SK-N-SH treated with all-trans-retinoic acid at 6 μM for 48 hours (cell line): ENCODE data around the gene SMLR1.

Source experiments
- ATAC-seq: fragments of 200-7000 bp; cut with Tn5 transposase; 3 replicates; pipeline ENCODE4 v1.9.1; 2020; ENCODE audit warnings: mild to moderate bottlenecking, moderate library complexity
- ARNTL ChIP-seq: fragments of 450-650 bp; formaldehyde crosslinking; IDR thresholded peaks from 2 replicates; pipeline ENCODE4 v1.5.0; 2020; ENCODE audit warnings: low read depth, mild to moderate bottlenecking, moderate library complexity, borderline replicate concordance
- BACH2 ChIP-seq: fragments of 250-450 bp; sonication (Bioruptor Pico); IDR thresholded peaks from 2 replicates; pipeline ENCODE4 v1.9.0; 2021; ENCODE audit warnings: mild to moderate bottlenecking, borderline replicate concordance
- ESRRG ChIP-seq: fragments of 250-450 bp; sonication (Bioruptor Pico); IDR thresholded peaks from 2 replicates; pipeline ENCODE4 v1.6.1; 2021; ENCODE audit warnings: mild to moderate bottlenecking
- GLIS3 ChIP-seq: fragments of 250-450 bp; sonication (Bioruptor Pico); IDR thresholded peaks from 2 replicates; pipeline ENCODE4 v1.5.0; 2020; ENCODE audit warnings: mild to moderate bottlenecking, moderate library complexity
- ISL1 ChIP-seq: fragments of 250-450 bp; sonication (Bioruptor Pico); IDR thresholded peaks from 2 replicates; pipeline ENCODE4 v2.1.2; 2022; ENCODE audit warnings: mild to moderate bottlenecking, moderate library complexity
- OSR1 ChIP-seq: fragments of 250-450 bp; sonication (Bioruptor Pico); IDR thresholded peaks from 2 replicates; pipeline ENCODE4 v1.8.0; 2022; ENCODE audit warnings: moderate library complexity, mild to moderate bottlenecking, inconsistent platforms
- PPARA ChIP-seq: fragments of 250-450 bp; sonication (Bioruptor Pico); IDR thresholded peaks from 2 replicates; pipeline ENCODE4 v1.5.0; 2020; ENCODE audit warnings: mild to moderate bottlenecking, borderline replicate concordance
- RARB ChIP-seq: fragments of 250-450 bp; sonication (Bioruptor Pico); IDR thresholded peaks from 2 replicates; pipeline ENCODE4 v1.8.0; 2021; ENCODE audit warnings: mild to moderate bottlenecking, moderate library complexity
- SNAI2 ChIP-seq: fragments of 250-450 bp; sonication (Bioruptor Pico); IDR thresholded peaks from 2 replicates; pipeline ENCODE4 v1.5.0; 2020; ENCODE audit warnings: mild to moderate bottlenecking, moderate library complexity
- TCF4 ChIP-seq: fragments of 250-450 bp; sonication (Bioruptor Pico); IDR thresholded peaks from 2 replicates; pipeline ENCODE4 v1.8.0; 2021; ENCODE audit warnings: mild to moderate bottlenecking, moderate library complexity, borderline replicate concordance
- TOX ChIP-seq: fragments of 250-450 bp; sonication (Bioruptor Pico); IDR thresholded peaks from 2 replicates; pipeline ENCODE4 v1.8.0; 2021; ENCODE audit warnings: mild to moderate bottlenecking, moderate library complexity, borderline replicate concordance
- ZC3H10 ChIP-seq: fragments of 250-450 bp; sonication (Bioruptor Pico); IDR thresholded peaks from 2 replicates; pipeline ENCODE4 v1.5.1; 2021; ENCODE audit warnings: mild to moderate bottlenecking, moderate library complexity
- ZFP3 ChIP-seq: fragments of 250-450 bp; sonication (Bioruptor Pico); IDR thresholded peaks from 2 replicates; pipeline ENCODE4 v1.5.0; 2020; ENCODE audit warnings: mild to moderate bottlenecking, moderate library complexity
- ZFP30 ChIP-seq: fragments of 450-650 bp; formaldehyde crosslinking; IDR thresholded peaks from 2 replicates; pipeline ENCODE4 v1.5.0; 2022; ENCODE audit warnings: mild to moderate bottlenecking, moderate library complexity
- ZNF565 ChIP-seq: fragments of 450-650 bp; formaldehyde crosslinking; conservative IDR thresholded peaks from 2 replicates; pipeline ENCODE4 v1.5.0; 2020; ENCODE audit warnings: low read depth, mild to moderate bottlenecking, moderate library complexity
- ZNF70 ChIP-seq: fragments of 450-650 bp; formaldehyde crosslinking; IDR thresholded peaks from 2 replicates; pipeline ENCODE4 v1.5.0; 2020; ENCODE audit warnings: mild to moderate bottlenecking, moderate library complexity
- ZNF8 ChIP-seq: fragments of 450-650 bp; formaldehyde crosslinking; IDR thresholded peaks from 2 replicates; pipeline ENCODE4 v1.5.0; 2020; ENCODE audit warnings: mild to moderate bottlenecking, moderate library complexity
- TF ChIP-seq, protein P1 (sequence below): fragments of 250-450 bp; sonication (Bioruptor Pico); IDR thresholded peaks from 2 replicates; pipeline ENCODE4 v1.8.0; 2020; ENCODE audit warnings: mild to moderate bottlenecking, moderate library complexity, borderline replicate concordance
- TF ChIP-seq, protein P2 (sequence below): fragments of 250-450 bp; sonication (Bioruptor Pico); IDR thresholded peaks from 2 replicates; pipeline ENCODE4 v1.5.1; 2020; ENCODE audit warnings: low read depth, mild to moderate bottlenecking, moderate library complexity
- TF ChIP-seq, protein P3 (sequence below): fragments of 250-450 bp; sonication (Bioruptor Pico); IDR thresholded peaks from 2 replicates; pipeline ENCODE4 v1.5.1; 2021; ENCODE audit warnings: mild to moderate bottlenecking, moderate library complexity
- TF ChIP-seq, protein P4 (sequence below): fragments of 250-450 bp; sonication (Bioruptor Pico); IDR thresholded peaks from 2 replicates; pipeline ENCODE4 v1.5.0; 2020; ENCODE audit warnings: mild to moderate bottlenecking, moderate library complexity

SMLR1 gene

DNA sequence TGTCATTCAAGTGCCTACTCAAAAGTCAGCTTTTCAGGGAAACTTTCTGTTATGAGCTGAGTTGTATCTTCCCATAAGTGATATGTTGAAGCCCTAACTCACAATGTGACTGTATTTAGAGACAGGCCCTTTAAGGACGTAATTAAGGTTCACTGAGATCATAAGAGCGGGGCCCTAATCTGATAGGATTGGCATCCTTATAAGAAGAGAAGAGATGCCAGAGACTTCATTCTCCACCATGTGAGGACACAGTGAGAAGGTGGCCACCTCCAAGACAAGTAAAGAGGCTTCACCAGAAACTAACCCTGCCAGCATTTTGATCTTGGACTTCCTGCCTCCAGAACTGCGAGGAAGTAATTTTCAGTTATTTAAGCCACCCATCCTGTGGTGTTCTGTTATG is 12.7 kb upstream of the SMLR1 start:
- ATAC-seq: no peak
- TF ChIP-seq, protein P1, sequence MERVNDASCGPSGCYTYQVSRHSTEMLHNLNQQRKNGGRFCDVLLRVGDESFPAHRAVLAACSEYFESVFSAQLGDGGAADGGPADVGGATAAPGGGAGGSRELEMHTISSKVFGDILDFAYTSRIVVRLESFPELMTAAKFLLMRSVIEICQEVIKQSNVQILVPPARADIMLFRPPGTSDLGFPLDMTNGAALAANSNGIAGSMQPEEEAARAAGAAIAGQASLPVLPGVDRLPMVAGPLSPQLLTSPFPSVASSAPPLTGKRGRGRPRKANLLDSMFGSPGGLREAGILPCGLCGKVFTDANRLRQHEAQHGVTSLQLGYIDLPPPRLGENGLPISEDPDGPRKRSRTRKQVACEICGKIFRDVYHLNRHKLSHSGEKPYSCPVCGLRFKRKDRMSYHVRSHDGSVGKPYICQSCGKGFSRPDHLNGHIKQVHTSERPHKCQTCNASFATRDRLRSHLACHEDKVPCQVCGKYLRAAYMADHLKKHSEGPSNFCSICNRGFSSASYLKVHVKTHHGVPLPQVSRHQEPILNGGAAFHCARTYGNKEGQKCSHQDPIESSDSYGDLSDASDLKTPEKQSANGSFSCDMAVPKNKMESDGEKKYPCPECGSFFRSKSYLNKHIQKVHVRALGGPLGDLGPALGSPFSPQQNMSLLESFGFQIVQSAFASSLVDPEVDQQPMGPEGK: no peak
- no peak for TF ChIP-seq ZC3H10 (CRISPR knock-in tag)
- TF ChIP-seq ZNF70: no peak
- TF ChIP-seq ZNF565 (CRISPR knock-in tag): no peak
- no peak for TF ChIP-seq BACH2 (CRISPR knock-in tag)
- no peak for TF ChIP-seq ZFP3
- no peak for TF ChIP-seq PPARA
- TF ChIP-seq ISL1 (CRISPR knock-in tag): no peak
- TF ChIP-seq ESRRG (CRISPR knock-in tag): no peak
- TF ChIP-seq, protein P2, sequence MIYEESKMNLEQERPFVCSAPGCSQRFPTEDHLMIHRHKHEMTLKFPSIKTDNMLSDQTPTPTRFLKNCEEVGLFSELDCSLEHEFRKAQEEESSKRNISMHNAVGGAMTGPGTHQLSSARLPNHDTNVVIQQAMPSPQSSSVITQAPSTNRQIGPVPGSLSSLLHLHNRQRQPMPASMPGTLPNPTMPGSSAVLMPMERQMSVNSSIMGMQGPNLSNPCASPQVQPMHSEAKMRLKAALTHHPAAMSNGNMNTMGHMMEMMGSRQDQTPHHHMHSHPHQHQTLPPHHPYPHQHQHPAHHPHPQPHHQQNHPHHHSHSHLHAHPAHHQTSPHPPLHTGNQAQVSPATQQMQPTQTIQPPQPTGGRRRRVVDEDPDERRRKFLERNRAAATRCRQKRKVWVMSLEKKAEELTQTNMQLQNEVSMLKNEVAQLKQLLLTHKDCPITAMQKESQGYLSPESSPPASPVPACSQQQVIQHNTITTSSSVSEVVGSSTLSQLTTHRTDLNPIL (CRISPR knock-in tag): no peak

DNA sequence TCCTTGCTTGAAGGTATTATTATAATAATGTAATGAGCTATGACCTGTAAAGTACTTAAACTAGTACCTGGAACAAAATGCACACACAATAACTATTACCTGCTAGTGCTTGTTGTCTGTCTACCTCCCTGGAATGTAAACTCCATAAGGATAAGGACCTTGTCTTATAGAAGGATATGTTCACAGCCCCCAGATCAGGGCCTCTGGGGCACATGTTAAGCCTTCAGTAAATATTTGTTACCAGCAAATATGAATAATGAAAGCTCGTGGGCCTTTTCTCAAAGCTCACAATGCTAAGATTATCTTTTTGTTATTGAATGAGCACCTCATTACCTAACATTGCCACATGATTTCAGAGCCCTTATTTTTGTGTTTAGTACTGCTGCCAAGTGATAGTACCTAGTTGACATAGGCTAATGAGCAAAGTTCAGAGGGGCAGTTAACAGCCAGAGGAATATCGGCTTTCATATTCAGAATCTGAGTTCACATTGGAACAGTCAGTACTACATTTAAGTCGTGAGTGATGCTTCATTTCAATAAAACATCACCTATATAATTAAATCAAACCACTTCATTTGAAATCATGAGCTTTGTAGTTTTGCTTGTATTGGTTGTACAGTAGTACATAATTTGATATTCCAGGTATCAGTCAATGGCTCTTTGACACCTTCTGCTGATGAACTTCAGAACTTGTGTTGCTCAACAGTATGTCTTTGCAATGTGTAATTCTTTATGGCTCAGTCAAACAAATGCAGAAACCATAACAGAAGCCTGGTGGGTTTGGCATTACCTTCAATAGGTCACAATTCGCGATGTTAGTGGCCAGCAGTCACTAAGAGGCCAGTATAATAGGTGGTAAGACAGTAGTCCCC is 11.8 kb upstream of the SMLR1 start:
- ATAC-seq: no peak
- TF ChIP-seq BACH2 (CRISPR knock-in tag): no peak
- TF ChIP-seq ESRRG (CRISPR knock-in tag): no peak
- TF ChIP-seq, protein P3, sequence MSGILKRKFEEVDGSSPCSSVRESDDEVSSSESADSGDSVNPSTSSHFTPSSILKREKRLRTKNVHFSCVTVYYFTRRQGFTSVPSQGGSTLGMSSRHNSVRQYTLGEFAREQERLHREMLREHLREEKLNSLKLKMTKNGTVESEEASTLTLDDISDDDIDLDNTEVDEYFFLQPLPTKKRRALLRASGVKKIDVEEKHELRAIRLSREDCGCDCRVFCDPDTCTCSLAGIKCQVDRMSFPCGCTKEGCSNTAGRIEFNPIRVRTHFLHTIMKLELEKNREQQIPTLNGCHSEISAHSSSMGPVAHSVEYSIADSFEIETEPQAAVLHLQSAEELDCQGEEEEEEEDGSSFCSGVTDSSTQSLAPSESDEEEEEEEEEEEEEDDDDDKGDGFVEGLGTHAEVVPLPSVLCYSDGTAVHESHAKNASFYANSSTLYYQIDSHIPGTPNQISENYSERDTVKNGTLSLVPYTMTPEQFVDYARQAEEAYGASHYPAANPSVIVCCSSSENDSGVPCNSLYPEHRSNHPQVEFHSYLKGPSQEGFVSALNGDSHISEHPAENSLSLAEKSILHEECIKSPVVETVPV: no peak
- TF ChIP-seq ZNF565 (CRISPR knock-in tag): no peak
- no peak for TF ChIP-seq RARB
- TF ChIP-seq ARNTL (CRISPR knock-in tag): no peak
- TF ChIP-seq, protein P4, sequence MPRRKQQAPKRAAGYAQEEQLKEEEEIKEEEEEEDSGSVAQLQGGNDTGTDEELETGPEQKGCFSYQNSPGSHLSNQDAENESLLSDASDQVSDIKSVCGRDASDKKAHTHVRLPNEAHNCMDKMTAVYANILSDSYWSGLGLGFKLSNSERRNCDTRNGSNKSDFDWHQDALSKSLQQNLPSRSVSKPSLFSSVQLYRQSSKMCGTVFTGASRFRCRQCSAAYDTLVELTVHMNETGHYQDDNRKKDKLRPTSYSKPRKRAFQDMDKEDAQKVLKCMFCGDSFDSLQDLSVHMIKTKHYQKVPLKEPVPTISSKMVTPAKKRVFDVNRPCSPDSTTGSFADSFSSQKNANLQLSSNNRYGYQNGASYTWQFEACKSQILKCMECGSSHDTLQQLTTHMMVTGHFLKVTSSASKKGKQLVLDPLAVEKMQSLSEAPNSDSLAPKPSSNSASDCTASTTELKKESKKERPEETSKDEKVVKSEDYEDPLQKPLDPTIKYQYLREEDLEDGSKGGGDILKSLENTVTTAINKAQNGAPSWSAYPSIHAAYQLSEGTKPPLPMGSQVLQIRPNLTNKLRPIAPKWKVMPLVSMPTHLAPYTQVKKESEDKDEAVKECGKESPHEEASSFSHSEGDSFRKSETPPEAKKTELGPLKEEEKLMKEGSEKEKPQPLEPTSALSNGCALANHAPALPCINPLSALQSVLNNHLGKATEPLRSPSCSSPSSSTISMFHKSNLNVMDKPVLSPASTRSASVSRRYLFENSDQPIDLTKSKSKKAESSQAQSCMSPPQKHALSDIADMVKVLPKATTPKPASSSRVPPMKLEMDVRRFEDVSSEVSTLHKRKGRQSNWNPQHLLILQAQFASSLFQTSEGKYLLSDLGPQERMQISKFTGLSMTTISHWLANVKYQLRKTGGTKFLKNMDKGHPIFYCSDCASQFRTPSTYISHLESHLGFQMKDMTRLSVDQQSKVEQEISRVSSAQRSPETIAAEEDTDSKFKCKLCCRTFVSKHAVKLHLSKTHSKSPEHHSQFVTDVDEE: no peak
- no peak for TF ChIP-seq ZNF8 (CRISPR knock-in tag)
- no peak for TF ChIP-seq TOX
- no peak for TF ChIP-seq TCF4
- no peak for TF ChIP-seq ISL1 (CRISPR knock-in tag)
- no peak for TF ChIP-seq OSR1 (CRISPR knock-in tag)
- no peak for TF ChIP-seq ZC3H10 (CRISPR knock-in tag)
- TF ChIP-seq SNAI2 (CRISPR knock-in tag): no peak
- no peak for TF ChIP-seq GLIS3
- no peak for TF ChIP-seq ZFP30 (CRISPR knock-in tag)

DNA sequence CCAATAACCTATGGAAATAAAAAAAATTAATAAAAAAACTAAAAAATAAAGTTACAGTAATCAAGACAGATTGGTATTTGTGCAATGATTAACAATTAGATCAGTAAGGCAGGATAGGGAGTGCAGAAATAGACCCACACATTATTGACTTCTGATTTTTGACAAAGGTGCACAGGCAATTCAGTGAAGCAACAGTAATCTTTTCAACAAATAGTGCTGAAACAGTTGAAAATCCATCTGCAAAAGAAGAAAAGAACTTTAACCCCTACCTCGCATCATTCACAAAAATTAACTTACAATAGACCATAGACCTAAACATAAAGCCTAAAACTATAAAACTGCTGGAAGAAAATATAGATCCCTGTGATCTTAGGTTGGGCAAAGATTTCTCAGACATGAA is 4.5 kb upstream of the SMLR1 start:
- no peak for ATAC-seq
- no peak for TF ChIP-seq ZNF565 (CRISPR knock-in tag)

DNA sequence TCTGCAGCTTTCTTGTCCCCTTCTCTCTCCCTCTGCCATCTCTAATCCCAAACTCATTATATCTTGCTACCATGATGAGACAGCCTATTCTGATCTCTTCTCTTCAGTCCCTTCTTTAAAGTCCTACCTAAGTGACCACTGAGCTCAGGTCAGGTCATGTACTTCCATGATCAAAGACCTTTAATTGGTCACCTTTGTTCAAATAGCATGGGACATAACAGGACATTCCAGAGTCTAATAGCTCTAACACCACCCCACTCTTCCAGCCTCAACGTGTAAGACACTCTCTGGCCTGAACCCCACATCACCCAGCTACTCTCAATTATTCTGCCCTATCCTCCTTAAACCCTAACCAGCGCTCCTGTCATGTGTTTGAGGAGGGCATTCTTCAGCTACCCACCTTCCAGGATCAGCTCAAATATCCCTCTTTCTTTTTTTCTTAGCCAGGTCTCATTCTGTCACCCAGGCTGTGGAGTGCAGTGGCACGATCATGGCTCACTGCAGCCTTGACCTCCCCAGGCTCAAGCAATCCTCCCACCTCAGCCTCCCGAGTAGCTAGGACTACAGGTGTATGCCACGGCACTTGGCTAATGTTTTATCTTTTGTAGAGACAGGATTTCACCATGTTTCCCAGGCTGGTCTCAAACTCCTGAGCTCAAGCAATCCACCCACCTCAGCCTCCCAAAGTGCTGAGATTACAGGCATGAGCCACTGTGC is 2.1 kb upstream of the SMLR1 start:
- no peak for ATAC-seq
- TF ChIP-seq ZNF8 (CRISPR knock-in tag) (no peak), ISL1 (CRISPR knock-in tag) (no peak), ZFP30 (CRISPR knock-in tag) (no peak), ZNF70 (no peak), GLIS3 (no peak), TCF4 (no peak)
- TF ChIP-seq, protein P1: no peak
- TF ChIP-seq, protein P2 (CRISPR knock-in tag): no peak
